Esophagus squamous epithelium (tissue), 5 donors: ENCODE measurements around the gene CTCF. TPM values are rescaled to one million over a fixed set of nuclear protein-coding genes. Genes with fewer than 3 reads are reported as not detected.
A peak's percentile ranks its signal among the peaks of the same experiment; 100 is the strongest.
"Not testable (repeated sequence)": the region's sequence is repeated elsewhere in the genome, so short reads cannot be mapped to it uniquely, and the experiment has no call there.

Source experiments
- DNase-seq: peaks from one replicate; lab custom pipeline; 2025; lab: John Stamatoyannopoulos, UW
- H3K27ac ChIP-seq, 4 donors: fragments of 200-600 bp; sonication (generic); one replicate each; pipeline ENCODE4 v1.5.1; 2016 to 2019; ENCODE audit warnings: mild to moderate bottlenecking in 1 of 4
- H3K27me3 ChIP-seq, 4 donors: fragments of 200-600 bp; sonication (generic); 1 replicate in 3 of 4; 2 replicates in 1 of 4; pipeline versions ENCODE4 v1.5.1 to v1.6.0; 2017 to 2021; ENCODE audit warnings: antibody characterized with exemption in 1 of 4
- H3K36me3 ChIP-seq, 3 donors: fragments of 200-600 bp; sonication (generic); one replicate each; pipeline ENCODE4 v1.5.1; 2016 to 2019
- H3K4me1 ChIP-seq, 3 donors: fragments of 200-600 bp; sonication (generic); one replicate each; pipeline ENCODE4 v1.5.1; 2017 to 2019
- H3K4me3 ChIP-seq, 4 donors: fragments of 200-600 bp; sonication (generic); 1 replicate in 3 of 4; 2 replicates in 1 of 4; pipeline ENCODE4 v1.5.1; 2016 to 2019; ENCODE audit warnings: mild to moderate bottlenecking in 2 of 4, moderate library complexity in 1 of 4
- H3K9me3 ChIP-seq, 3 donors: fragments of 200-600 bp; sonication (generic); one replicate each; pipeline ENCODE4 v1.5.1; 2016 to 2019
- CTCF ChIP-seq, 6 experiments: fragments of 450-650 bp in 4 of 6; fragments of 200-600 bp in 2 of 6; sonication (generic) in 2 of 6; IDR thresholded peaks; one replicate each; pipeline ENCODE4 v1.5.1; 2016 to 2019; ENCODE audit warnings: antibody characterized with exemption in 6 of 6, mild to moderate bottlenecking in 4 of 6, moderate library complexity in 4 of 6
- POLR2A ChIP-seq, 4 donors: fragments of 450-650 bp; IDR thresholded peaks; one replicate each; pipeline ENCODE4 v1.6.1; 2017; ENCODE audit warnings: antibody characterized with exemption in 4 of 4, mild to moderate bottlenecking in 4 of 4, moderate library complexity in 3 of 4
- WGBS, 2 donors: methylation state at CpG; one replicate each; pipeline ENCODE4 v1.1.5; 2018; 5-methylcytosine and 5-hydroxymethylcytosine counted together
- intact Hi-C: fragments of 100-400 bp; cut with DNase I; formaldehyde crosslinking; loops from one replicate; pipeline ENCODE4 v1.15.0; 2022
- total RNA-seq, 4 donors: library from RNA; depleted of rRNA; stranded (reverse); fragments of >200 nt; gene quantifications; one replicate each; pipeline ENCODE4 v1.1.0, GENCODE V29; 2016
- donor health status: DM: yes; HTN: yes; CAD: no.

Gene CTCF, protein sequence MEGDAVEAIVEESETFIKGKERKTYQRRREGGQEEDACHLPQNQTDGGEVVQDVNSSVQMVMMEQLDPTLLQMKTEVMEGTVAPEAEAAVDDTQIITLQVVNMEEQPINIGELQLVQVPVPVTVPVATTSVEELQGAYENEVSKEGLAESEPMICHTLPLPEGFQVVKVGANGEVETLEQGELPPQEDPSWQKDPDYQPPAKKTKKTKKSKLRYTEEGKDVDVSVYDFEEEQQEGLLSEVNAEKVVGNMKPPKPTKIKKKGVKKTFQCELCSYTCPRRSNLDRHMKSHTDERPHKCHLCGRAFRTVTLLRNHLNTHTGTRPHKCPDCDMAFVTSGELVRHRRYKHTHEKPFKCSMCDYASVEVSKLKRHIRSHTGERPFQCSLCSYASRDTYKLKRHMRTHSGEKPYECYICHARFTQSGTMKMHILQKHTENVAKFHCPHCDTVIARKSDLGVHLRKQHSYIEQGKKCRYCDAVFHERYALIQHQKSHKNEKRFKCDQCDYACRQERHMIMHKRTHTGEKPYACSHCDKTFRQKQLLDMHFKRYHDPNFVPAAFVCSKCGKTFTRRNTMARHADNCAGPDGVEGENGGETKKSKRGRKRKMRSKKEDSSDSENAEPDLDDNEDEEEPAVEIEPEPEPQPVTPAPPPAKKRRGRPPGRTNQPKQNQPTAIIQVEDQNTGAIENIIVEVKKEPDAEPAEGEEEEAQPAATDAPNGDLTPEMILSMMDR
- total RNA-seq: 10 to 100 TPM; 29.9 to 35.5 (median 33.5) TPM

DNA sequence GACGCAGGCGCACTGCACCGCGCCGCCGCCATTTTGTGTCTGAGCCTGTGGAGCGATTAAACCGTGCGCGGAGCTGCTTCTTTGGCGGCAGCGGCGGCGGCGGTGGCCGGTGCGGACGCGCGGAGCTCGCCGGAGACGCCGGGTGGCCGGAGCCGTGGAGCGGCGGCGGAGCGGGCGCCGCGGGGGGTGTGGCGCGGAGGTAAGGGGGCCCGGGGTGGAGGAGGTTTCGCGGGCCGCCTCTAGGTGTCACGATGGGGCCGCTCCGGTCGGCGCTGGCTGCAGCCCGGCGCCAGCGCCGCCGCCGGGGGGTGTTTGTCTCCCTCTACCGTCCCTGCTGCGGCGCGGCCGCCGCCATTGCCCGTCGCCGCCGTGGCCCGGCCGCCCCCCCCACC is at the start of gene CTCF:
CTCF (plus strand) TSS at position 1 of the 392 bp plus-strand sequence. CDS start 48,307 bp downstream, outside the sequence.
- TF ChIP-seq POLR2A (IDR thresholded peaks at IDR 0.05): no peak
- peak; percentile 30 to 90 (median 77) for TF ChIP-seq CTCF (IDR thresholded peaks at IDR 0.05)
- peak within 1 kb of the TSS; percentile 100 for H3K27ac ChIP-seq
- H3K36me3 ChIP-seq: no peaks in the 10 kb centered on the region
- H3K9me3 ChIP-seq: no peaks in the 10 kb centered on the region
- H3K4me1 ChIP-seq: peaks cover 15 to 62% (median 29%) of the 10 kb centered on the region in 3 donors
- no CpG with 5 or more reads among the region's 62 CpGs for WGBS, 2 donors
- H3K27me3 ChIP-seq: no peaks in the 10 kb centered on the region
- intact Hi-C loops: loop anchor here (10.0 kb wide), 1 partner anchor 102 kb away; the partner anchor contains the start of genes ACD, C16orf86, ENKD1 and PARD6A
- no peak for DNase-seq
- peak within 1 kb of the TSS; percentile 62 to 98 (median 91) for H3K4me3 ChIP-seq

DNA sequence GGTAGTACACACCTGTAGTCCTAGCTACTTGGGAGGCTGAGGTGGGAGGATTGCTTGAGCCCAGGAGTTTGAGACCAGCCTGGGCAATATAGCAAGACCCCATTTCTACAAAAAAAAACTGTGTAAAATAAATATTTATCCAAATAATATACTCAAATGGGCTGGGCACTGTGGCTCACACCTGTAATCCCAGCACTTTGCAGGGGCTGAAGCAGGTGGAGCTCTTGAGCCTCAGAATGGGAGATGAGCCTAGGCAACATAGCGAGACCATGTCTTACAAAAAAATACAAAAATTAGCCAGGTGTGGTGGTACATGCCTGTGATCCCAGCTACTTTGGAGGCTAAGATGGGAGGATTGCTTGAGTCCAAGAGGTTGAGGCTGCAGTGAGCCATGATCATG is 48.4 kb upstream of the CTCF start:
- H3K4me3 ChIP-seq, DNase-seq, H3K9me3 ChIP-seq, H3K36me3 ChIP-seq, H3K27ac ChIP-seq, H3K27me3 ChIP-seq, intact Hi-C loops: not testable (repeated sequence)
- 87 to 100% methylated on average over 1 of the region's 1 CpG for WGBS, 2 donors
- peaks cover 0 to 19% (median 0%) of the 10 kb centered on the region in 3 donors for H3K4me1 ChIP-seq

DNA sequence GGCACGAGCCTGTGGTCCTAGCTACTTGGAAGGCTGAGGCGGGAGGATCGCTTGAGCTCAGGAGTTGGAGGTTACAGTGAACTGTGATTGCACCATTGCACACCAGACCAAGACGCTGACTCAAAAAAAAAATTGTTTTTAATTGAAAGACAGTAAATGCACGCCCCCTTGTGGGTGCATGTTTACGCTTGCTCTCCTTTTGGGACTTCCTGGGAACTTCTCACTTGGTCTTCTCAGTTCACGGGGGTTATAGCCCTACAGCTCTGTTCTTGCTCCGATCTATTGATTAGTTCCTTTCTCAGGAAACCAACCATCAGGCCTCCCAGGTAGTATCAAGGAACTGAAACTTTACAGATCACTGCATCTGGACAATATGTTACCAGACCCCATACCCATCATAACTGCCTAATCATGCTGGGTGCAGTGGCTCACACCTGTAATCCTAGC is 47.9 kb upstream of the CTCF start:
- Histone ChIP-seq H3K36me3 (no peaks in the 10 kb centered on the region), H3K27me3 (no peaks in the 10 kb centered on the region), H3K27ac (no peak overlapping the region), H3K9me3 (no peaks in the 10 kb centered on the region), H3K4me1 (peaks cover 0 to 19% (median 0%) of the 10 kb centered on the region in 3 donors), H3K4me3 (no peak overlapping the region)
- TF ChIP-seq POLR2A (IDR thresholded peaks at IDR 0.05): no peak
- peak; percentile 59 to 74 (median 64) for TF ChIP-seq CTCF (IDR thresholded peaks at IDR 0.05)
- intact Hi-C loops: no loop called here
- peak; percentile 45 for DNase-seq
- WGBS, 2 donors: 6 to 11% methylated on average over 8 of the region's 8 CpGs

DNA sequence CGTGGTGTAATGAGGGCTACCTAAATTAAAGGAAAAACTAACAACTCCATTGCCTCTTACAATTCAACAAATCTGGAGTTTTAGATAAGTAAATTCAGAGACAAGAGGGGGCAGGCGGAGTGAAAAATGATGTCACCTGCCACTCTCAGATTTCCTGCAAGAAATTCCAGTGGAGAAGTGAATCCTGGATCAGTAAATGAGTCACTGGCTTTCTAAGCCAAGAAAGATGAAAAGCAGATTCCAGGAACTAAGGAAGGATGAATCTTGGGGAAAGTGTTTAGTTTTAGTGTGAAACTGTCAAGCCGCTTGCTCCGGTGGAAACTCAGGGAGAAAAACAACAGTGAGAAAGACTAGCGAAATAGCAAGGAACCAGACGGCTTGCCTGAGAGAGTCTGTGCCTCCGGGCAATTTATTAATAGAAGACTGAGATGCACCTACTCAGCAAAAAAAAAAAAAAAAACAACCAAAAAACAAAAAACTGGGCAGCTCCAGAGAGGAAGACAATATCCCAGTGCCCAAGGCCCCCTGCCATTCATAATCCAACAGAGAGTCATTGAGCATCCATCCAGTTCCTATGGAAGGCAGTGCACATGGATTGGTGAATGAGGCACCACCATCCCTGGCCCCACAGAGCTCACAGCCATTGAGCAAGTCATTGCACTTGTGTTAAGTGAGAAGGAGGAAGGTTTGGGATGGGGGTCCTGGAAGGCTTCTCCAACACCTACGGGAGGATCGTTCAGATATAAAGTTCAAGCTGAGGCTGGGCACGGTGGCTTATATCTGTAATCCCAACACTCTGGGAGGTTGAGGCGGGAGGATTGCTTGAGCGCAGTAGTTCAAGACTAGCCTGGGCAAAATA is 45.8 kb upstream of the CTCF start:
- Histone ChIP-seq H3K27ac (no peak overlapping the region), H3K27me3 (no peaks in the 10 kb centered on the region), H3K4me1 (peaks cover 0 to 29% (median 3%) of the 10 kb centered on the region in 3 donors), H3K4me3 (no peak overlapping the region), H3K36me3 (no peaks in the 10 kb centered on the region), H3K9me3 (no peaks in the 10 kb centered on the region)
- WGBS, 2 donors: 57 to 63% methylated on average over 12 of the region's 12 CpGs
- intact Hi-C loops: no loop called here
- no peak for DNase-seq
- TF ChIP-seq CTCF (IDR thresholded peaks at IDR 0.05): no peak
- no peak for TF ChIP-seq POLR2A (IDR thresholded peaks at IDR 0.05)

DNA sequence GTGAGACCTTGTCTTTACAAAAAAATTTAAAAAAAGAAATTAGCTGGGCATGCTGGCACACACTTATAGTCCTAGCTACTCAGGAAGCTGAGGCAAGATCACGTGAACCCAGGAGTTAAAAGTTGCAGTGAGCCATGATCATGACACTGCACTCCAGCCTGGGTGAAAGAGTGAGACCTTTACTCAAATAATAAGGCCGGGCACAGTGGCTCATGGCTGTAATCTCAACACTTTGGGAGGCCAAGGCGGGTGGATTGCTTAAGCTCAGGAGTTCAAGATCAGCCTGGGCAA is 45.2 kb upstream of the CTCF start:
- TF ChIP-seq CTCF (IDR thresholded peaks at IDR 0.05): no peak
- TF ChIP-seq POLR2A (IDR thresholded peaks at IDR 0.05): no peak
- Histone ChIP-seq H3K27me3 (no peaks in the 10 kb centered on the region), H3K4me1 (peaks cover 0 to 35% (median 7%) of the 10 kb centered on the region in 3 donors), H3K9me3 (no peaks in the 10 kb centered on the region), H3K27ac (peak overlapping the region in 1 of 4 donors; percentile 39), H3K4me3 (no peak overlapping the region), H3K36me3 (no peaks in the 10 kb centered on the region)
- intact Hi-C loops: no loop called here
- DNase-seq: no peak
- 62 to 71% methylated on average over 3 of the region's 3 CpGs for WGBS, 2 donors
